B cell (primary cell): Measurements from ENCODE around the gene ZSWIM4.

Source experiments
- EZH2 ChIP-seq: IDR thresholded peaks from 2 replicates; pipeline ENCODE4 v1.6.1; 2012; ENCODE audit warnings: borderline replicate concordance, low read depth, mild to moderate bottlenecking, moderate library complexity, low read length; ENCODE audit not compliant: insufficient read depth, poor library complexity, severe bottlenecking
- TF ChIP-seq, protein P1 (sequence below): fragments of 200-600 bp; IDR thresholded peaks from one replicate; pipeline ENCODE4 v1.8.0; 2022; ENCODE audit warnings: antibody characterized with exemption, mild to moderate bottlenecking

DNA sequence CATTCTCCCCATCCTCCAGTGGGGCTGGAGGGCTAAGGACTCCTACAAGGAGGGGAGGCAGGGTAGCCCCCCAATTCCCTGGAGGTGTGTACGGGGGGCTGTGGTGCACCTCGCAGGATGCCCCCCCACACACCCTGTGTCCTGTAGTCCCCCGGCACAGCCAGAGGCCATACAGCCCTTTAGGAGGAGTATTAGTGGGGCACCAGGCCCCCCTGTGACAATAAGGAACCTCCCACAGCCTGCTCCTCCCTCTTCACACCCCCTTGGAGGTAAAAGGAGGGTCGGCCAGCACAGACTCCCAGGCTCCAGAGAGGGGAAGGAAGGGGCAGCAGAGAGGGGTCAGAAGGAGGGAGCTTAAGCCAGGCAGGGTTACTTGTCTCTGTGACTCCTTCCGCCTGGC, 81.6 kb downstream of the ZSWIM4 start, which contains the start of gene NANOS3:
- TF ChIP-seq, protein P1, sequence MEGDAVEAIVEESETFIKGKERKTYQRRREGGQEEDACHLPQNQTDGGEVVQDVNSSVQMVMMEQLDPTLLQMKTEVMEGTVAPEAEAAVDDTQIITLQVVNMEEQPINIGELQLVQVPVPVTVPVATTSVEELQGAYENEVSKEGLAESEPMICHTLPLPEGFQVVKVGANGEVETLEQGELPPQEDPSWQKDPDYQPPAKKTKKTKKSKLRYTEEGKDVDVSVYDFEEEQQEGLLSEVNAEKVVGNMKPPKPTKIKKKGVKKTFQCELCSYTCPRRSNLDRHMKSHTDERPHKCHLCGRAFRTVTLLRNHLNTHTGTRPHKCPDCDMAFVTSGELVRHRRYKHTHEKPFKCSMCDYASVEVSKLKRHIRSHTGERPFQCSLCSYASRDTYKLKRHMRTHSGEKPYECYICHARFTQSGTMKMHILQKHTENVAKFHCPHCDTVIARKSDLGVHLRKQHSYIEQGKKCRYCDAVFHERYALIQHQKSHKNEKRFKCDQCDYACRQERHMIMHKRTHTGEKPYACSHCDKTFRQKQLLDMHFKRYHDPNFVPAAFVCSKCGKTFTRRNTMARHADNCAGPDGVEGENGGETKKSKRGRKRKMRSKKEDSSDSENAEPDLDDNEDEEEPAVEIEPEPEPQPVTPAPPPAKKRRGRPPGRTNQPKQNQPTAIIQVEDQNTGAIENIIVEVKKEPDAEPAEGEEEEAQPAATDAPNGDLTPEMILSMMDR: no peak
- TF ChIP-seq EZH2: no peak
